Measurements from ENCODE around the gene NDUFS8.

The NDUFS8 gene

DNA sequence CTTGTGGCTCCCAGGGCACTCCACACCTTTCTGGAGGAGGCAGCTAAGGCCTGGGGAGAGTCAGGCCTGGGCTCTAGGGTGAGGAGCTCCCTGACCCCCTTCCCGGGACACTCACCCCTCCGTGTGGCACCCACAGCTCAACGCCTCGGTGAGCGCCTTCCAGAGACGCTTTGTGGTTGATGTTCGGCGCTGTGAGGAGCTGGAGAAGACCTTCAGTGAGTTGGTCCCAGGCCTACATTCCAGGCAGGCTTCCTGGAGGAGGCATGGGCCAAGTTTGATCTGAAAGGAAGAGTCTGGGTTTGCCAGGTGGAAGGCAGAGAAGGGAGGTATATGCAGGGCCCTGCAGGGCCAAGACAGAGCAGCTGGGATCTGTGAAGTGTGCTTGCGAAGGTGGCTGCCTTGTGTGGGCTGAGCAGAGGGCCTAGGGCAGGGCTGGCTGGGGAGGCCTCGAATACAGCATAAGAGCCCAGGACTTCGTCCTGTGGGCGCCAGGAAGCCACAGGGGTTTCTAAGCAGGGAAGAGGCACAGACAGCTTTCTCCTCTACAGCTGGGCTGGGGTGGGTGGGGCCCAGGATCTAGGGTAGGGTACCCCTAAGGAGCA, 11.2 kb downstream of the NDUFS8 start:
- 91 to 93% methylated on average over 12 of the region's 12 CpGs for WGBS, 2 experiments
- no peaks in the 10 kb centered on the region for H3K27me3 ChIP-seq (ENCODE audit: control insufficient read depth, insufficient read depth, low read length, poor library complexity, severe bottlenecking)
- peaks cover 19% of the 10 kb centered on the region for H3K4me1 ChIP-seq (ENCODE audit: control insufficient read depth, insufficient read depth, low read length)
- no peaks in the 10 kb centered on the region for H3K9me3 ChIP-seq (ENCODE audit: control insufficient read depth, low read length)
- H3K27ac ChIP-seq (ENCODE audit: insufficient read depth, low read depth, low read length, poor library complexity, severe bottlenecking) = no peak overlapping the region
- no peak overlapping the region for H3K4me3 ChIP-seq (ENCODE audit: insufficient read depth, low read depth, low read length)
- no peaks in the 10 kb centered on the region for H3K36me3 ChIP-seq (ENCODE audit: control insufficient read depth, insufficient read depth, low read length)

DNA sequence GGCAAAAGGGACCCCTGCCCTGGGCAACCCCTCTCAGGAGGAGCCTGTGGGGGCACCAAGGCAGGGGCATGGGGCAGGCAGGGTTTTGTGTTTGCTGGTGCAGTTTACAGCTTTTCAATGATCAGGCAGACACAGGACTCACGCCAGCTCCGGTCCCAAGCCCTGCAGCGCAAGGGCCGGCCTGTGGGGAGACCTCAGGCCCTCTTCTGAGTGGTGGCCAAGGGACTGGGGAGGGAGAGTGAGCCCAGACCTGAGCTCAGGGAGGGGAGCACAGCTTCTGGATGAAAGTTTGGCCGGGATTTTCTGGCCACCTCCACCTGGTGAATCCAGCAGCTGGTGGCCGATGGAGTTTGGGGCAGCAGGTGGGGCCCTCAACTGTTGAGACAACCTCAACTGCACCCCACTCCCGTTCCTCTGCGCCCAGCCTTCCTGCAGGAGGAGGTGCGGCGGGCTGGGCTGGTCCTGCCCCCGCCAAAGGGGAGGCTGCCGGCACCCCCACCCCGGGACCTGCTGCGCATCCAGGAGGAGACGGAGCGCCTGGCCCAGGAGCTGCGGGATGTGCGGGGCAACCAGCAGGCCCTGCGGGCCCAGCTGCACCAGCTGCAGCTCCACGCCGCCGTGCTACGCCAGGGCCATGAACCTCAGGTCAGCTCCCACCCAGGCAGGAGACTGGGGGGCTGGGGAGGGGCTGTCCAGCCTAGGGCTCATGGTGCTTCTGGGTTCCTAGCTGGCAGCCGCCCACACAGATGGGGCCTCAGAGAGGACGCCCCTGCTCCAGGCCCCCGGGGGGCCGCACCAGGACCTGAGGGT, 11.9 kb downstream of the NDUFS8 start:
- Histone ChIP-seq H3K27ac (ENCODE audit: insufficient read depth, low read depth, low read length, poor library complexity, severe bottlenecking) (no peak overlapping the region), H3K4me1 (ENCODE audit: control insufficient read depth, insufficient read depth, low read length) (peaks cover 19% of the 10 kb centered on the region), H3K4me3 (ENCODE audit: insufficient read depth, low read depth, low read length) (no peak overlapping the region), H3K36me3 (ENCODE audit: control insufficient read depth, insufficient read depth, low read length) (no peaks in the 10 kb centered on the region), H3K27me3 (ENCODE audit: control insufficient read depth, insufficient read depth, low read length, poor library complexity, severe bottlenecking) (no peaks in the 10 kb centered on the region), H3K9me3 (ENCODE audit: control insufficient read depth, low read length) (no peaks in the 10 kb centered on the region)
- 93 to 94% methylated on average over 27 of the region's 27 CpGs for WGBS, 2 experiments

DNA sequence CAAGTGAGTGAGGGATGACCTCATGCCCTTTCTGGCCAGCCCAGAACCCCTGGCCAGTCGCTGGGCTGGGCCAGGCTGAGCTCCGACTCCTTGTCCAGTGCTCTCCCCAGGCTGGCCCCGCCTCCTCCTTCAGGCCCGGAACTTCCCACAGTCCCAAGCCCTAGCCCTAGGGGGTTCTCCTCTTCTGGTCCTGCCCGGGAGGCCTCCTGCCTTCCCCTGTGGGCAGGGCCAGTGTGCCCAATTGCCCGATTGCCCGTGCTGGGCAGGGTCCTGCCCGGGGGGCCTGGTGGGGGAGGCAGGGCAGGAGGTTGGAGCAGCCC, 12.5 kb downstream of the NDUFS8 start:
- no peaks in the 10 kb centered on the region for H3K9me3 ChIP-seq (ENCODE audit: control insufficient read depth, low read length)
- peaks cover 19% of the 10 kb centered on the region for H3K4me1 ChIP-seq (ENCODE audit: control insufficient read depth, insufficient read depth, low read length)
- H3K27ac ChIP-seq (ENCODE audit: insufficient read depth, low read depth, low read length, poor library complexity, severe bottlenecking) = no peak overlapping the region
- no peak overlapping the region for H3K4me3 ChIP-seq (ENCODE audit: insufficient read depth, low read depth, low read length)
- H3K27me3 ChIP-seq (ENCODE audit: control insufficient read depth, insufficient read depth, low read length, poor library complexity, severe bottlenecking) = no peaks in the 10 kb centered on the region
- WGBS, 2 experiments = 87 to 88% methylated on average over 8 of the region's 8 CpGs
- H3K36me3 ChIP-seq (ENCODE audit: control insufficient read depth, insufficient read depth, low read length) = no peaks in the 10 kb centered on the region

DNA sequence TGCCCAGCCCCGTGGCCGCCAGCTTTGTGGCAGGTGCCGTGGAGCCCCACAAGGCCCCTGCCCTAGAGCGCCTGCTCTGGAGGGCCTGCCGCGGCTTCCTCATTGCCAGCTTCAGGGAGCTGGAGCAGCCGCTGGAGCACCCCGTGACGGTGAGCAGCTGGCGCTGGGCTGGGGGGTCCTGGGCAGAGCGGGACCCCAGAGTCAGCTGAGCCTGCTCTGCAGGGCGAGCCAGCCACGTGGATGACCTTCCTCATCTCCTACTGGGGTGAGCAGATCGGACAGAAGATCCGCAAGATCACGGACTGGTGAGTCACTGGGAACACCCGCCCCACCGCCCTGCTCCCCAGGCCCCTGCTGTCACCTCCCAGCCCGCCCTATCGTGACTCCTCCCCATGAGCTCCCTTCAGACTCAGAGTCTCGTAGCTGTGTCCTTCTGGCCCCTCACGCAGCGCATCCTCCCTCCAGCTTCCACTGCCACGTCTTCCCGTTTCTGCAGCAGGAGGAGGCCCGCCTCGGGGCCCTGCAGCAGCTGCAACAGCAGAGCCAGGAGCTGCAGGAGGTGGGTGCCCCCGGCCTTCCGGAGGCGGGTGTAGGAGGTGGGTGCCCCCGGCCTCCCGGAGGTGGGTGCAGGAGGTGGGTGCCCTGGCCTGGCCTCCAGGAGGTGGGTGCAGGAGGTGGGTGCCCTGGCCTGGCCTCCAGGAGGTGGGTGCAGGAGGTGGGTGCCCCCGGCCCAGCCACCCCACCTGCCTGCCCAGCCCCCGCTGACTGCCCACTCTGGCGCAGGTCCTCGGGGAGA, 13.1 kb downstream of the NDUFS8 start:
- 90 to 92% methylated on average over 36 of the region's 36 CpGs for WGBS, 2 experiments
- H3K27ac ChIP-seq (ENCODE audit: insufficient read depth, low read depth, low read length, poor library complexity, severe bottlenecking) = no peak overlapping the region

DNA sequence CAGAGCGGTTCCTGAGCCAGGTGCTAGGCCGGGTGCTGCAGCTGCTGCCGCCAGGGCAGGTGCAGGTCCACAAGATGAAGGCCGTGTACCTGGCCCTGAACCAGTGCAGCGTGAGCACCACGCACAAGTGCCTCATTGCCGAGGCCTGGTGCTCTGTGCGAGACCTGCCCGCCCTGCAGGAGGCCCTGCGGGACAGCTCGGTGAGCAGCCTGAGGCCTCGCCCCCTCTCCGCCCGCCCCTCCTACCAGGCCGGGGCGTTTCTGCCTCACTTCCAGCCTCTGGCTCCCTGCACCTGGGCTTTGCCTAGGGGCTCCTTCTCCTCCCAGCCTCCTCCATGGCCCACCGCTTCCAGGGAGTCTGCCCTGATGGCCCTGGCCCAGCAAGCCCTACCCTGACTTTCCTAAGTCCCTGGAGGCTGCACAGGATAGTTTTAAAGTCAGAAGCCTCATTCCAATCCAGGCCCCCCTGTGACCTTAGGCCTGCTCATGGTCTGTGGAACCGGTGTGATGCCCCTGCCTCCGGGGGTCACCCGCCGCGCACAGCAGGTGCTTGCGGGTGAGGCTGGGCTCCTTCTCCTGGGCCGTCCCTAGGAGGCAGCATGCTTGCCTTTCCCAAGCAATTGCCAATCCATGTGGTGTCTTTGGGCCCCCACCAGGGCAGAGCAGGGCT, 13.8 kb downstream of the NDUFS8 start:
- 85 to 89% methylated on average over 24 of the region's 24 CpGs for WGBS, 2 experiments
- H3K27ac ChIP-seq (ENCODE audit: insufficient read depth, low read depth, low read length, poor library complexity, severe bottlenecking) = no peak overlapping the region

More for the DNA sequence above, 13.1 kb downstream of the NDUFS8 start:
- Histone ChIP-seq H3K27me3 (ENCODE audit: control insufficient read depth, insufficient read depth, low read length, poor library complexity, severe bottlenecking) (no peaks in the 10 kb centered on the region), H3K9me3 (ENCODE audit: control insufficient read depth, low read length) (no peaks in the 10 kb centered on the region), H3K4me1 (ENCODE audit: control insufficient read depth, insufficient read depth, low read length) (peaks cover 14% of the 10 kb centered on the region), H3K4me3 (ENCODE audit: insufficient read depth, low read depth, low read length) (no peak overlapping the region), H3K36me3 (ENCODE audit: control insufficient read depth, insufficient read depth, low read length) (no peaks in the 10 kb centered on the region)

DNA sequence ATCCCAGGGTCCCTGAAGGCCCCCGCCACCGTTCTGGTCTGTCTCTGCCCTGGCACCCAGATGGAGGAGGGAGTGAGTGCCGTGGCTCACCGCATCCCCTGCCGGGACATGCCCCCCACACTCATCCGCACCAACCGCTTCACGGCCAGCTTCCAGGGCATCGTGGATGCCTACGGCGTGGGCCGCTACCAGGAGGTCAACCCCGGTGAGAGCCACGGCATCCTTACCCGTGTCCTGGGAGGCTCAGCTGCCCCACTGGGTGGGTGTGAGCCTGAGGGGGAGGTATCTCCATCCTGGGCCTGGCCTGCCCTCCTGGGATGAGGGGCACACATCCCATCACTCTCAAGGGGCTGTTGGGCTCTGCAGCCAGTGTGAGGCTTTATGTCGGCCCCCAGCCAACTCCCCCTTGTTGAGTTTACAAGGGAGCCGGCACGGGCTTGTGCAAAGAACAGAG, 14.4 kb downstream of the NDUFS8 start:
- peaks cover 5% of the 10 kb centered on the region for H3K4me1 ChIP-seq (ENCODE audit: control insufficient read depth, insufficient read depth, low read length)
- whole genome bisulfite sequencing, 2 experiments = 96 to 97% methylated on average over 18 of the region's 18 CpGs
- H3K27me3 ChIP-seq (ENCODE audit: control insufficient read depth, insufficient read depth, low read length, poor library complexity, severe bottlenecking) = no peaks in the 10 kb centered on the region
- H3K27ac ChIP-seq (ENCODE audit: insufficient read depth, low read depth, low read length, poor library complexity, severe bottlenecking) = no peak overlapping the region
- H3K4me3 ChIP-seq (ENCODE audit: insufficient read depth, low read depth, low read length) = no peak overlapping the region
- no peaks in the 10 kb centered on the region for H3K36me3 ChIP-seq (ENCODE audit: control insufficient read depth, insufficient read depth, low read length)
- no peaks in the 10 kb centered on the region for H3K9me3 ChIP-seq (ENCODE audit: control insufficient read depth, low read length)

More for the DNA sequence above, 13.8 kb downstream of the NDUFS8 start:
- Histone ChIP-seq H3K9me3 (ENCODE audit: control insufficient read depth, low read length) (no peaks in the 10 kb centered on the region), H3K36me3 (ENCODE audit: control insufficient read depth, insufficient read depth, low read length) (no peaks in the 10 kb centered on the region), H3K4me3 (ENCODE audit: insufficient read depth, low read depth, low read length) (no peak overlapping the region), H3K4me1 (ENCODE audit: control insufficient read depth, insufficient read depth, low read length) (peaks cover 10% of the 10 kb centered on the region), H3K27me3 (ENCODE audit: control insufficient read depth, insufficient read depth, low read length, poor library complexity, severe bottlenecking) (no peaks in the 10 kb centered on the region)

DNA sequence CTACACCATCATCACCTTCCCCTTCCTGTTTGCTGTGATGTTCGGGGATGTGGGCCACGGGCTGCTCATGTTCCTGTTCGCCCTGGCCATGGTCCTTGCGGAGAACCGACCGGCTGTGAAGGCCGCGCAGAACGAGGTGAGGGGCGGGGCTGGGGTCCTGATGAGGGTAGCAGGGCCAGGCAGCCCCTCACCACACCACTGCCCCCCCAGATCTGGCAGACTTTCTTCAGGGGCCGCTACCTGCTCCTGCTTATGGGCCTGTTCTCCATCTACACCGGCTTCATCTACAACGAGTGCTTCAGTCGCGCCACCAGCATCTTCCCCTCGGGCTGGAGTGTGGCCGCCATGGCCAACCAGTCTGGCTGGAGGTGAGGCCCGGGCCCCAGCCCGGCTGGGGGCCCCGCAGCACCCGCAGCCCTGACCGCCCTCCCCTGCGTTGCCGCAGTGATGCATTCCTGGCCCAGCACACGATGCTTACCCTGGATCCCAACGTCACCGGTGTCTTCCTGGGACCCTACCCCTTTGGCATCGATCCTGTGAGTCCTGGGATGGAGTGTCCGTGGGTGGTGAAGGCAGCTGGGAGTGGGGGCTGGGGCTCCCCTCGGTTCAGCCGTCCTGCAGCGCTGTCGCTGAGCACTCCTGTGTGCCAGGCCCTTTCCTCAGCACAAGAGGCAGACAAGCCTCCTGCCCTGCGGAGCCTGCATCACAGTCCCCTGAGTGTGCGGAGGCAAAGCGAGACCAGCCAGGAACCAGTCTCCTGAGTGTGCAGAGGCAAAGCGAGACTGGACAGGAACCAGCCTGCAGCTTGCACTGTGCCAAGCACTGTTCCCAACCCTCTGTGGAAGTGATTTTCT, 17.2 kb downstream of the NDUFS8 start:
- no peaks in the 10 kb centered on the region for H3K9me3 ChIP-seq (ENCODE audit: control insufficient read depth, low read length)
- no peak overlapping the region for H3K4me3 ChIP-seq (ENCODE audit: insufficient read depth, low read depth, low read length)
- no peaks in the 10 kb centered on the region for H3K36me3 ChIP-seq (ENCODE audit: control insufficient read depth, insufficient read depth, low read length)
- H3K27ac ChIP-seq (ENCODE audit: insufficient read depth, low read depth, low read length, poor library complexity, severe bottlenecking) = no peak overlapping the region
- 94 to 95% methylated on average over 37 of the region's 37 CpGs for WGBS, 2 experiments
- no peaks in the 10 kb centered on the region for H3K4me1 ChIP-seq (ENCODE audit: control insufficient read depth, insufficient read depth, low read length)
- no peaks in the 10 kb centered on the region for H3K27me3 ChIP-seq (ENCODE audit: control insufficient read depth, insufficient read depth, low read length, poor library complexity, severe bottlenecking)

DNA sequence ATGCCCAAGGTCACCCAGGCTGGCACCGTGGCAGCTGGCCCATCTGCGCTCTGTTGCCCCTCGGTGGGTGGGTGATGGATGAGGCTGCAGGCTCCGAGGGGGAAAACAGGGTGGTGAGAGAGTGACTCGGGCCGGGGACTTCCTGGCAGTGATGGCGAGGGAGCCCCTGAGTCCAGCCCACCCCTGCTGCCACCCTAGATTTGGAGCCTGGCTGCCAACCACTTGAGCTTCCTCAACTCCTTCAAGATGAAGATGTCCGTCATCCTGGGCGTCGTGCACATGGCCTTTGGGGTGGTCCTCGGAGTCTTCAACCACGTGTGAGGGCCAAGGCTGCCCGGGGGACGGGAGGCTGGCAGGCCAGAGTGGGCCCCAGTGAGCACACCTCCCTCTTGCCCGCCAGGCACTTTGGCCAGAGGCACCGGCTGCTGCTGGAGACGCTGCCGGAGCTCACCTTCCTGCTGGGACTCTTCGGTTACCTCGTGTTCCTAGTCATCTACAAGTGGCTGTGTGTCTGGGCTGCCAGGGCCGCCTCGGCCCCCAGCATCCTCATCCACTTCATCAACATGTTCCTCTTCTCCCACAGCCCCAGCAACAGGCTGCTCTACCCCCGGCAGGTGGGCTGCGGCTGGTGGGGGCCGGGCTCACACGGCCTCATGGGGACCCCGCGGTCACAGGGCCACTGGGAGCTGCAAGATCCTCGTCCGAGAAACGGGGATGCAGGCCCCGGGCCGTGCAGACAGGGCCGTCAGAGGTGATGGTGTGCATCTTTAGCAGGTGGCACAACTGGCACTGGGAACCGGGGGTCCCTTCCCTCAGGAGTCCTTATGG, 18.4 kb downstream of the NDUFS8 start:
- no peaks in the 10 kb centered on the region for H3K9me3 ChIP-seq (ENCODE audit: control insufficient read depth, low read length)
- no peaks in the 10 kb centered on the region for H3K36me3 ChIP-seq (ENCODE audit: control insufficient read depth, insufficient read depth, low read length)
- 91% methylated on average over 35 of the region's 35 CpGs for WGBS, 2 experiments
- no peaks in the 10 kb centered on the region for H3K4me1 ChIP-seq (ENCODE audit: control insufficient read depth, insufficient read depth, low read length)
- no peaks in the 10 kb centered on the region for H3K27me3 ChIP-seq (ENCODE audit: control insufficient read depth, insufficient read depth, low read length, poor library complexity, severe bottlenecking)
- no peak overlapping the region for H3K27ac ChIP-seq (ENCODE audit: insufficient read depth, low read depth, low read length, poor library complexity, severe bottlenecking)
- H3K4me3 ChIP-seq (ENCODE audit: insufficient read depth, low read depth, low read length) = no peak overlapping the region

Measured in ectodermal cell (in vitro differentiated cells).